Pancreas (tissue), 10 donors: ENCODE data around the gene TMEM150A. TPM values are rescaled to one million over a fixed set of nuclear protein-coding genes. Genes with fewer than 3 reads are reported as not detected.

ENCODE experiments used
- ATAC-seq, 4 donors: fragments of 200-7000 bp; cut with Tn5 transposase; one replicate each; pipeline versions ENCODE4 v1.8.0 to v1.9.1; 2020; ENCODE audit warnings: mild to moderate bottlenecking in 4 of 4, moderate library complexity in 4 of 4
- DNase-seq, 6 donors: peaks; one replicate each; pipeline ENCODE4 v3.0.0-alpha.2; 2020
- FAIRE-seq: peaks from 2 replicates; lab custom pipeline; 2012; peaks lifted over from hg19 to GRCh38; lab: Jason Lieb, UNC
- H3K27ac ChIP-seq, 4 donors: fragments of 200-600 bp; sonication (generic); 1 replicate in 3 of 4; 2 replicates in 1 of 4; pipeline versions ENCODE4 v1.5.0 to v1.8.0; 2020
- H3K27me3 ChIP-seq, 4 donors: fragments of 200-600 bp; one replicate each; pipeline ENCODE4 v1.8.0; 2021
- H3K36me3 ChIP-seq, 3 donors: fragments of 200-600 bp; sonication (generic) in 1 of 3; one replicate each; pipeline versions ENCODE4 v1.5.0 to v1.8.0; 2020 to 2021
- H3K4me1 ChIP-seq, 3 donors: fragments of 200-600 bp; one replicate each; pipeline ENCODE4 v1.8.0; 2021
- H3K4me3 ChIP-seq, 4 donors: fragments of 200-600 bp; sonication (generic) in 2 of 4; one replicate each; pipeline versions ENCODE4 v1.5.0 to v1.8.0; 2020 to 2021
- H3K9me3 ChIP-seq, 4 donors: fragments of 200-600 bp; one replicate each; pipeline ENCODE4 v1.8.0; 2021
- CTCF ChIP-seq, 4 donors: fragments of 200-600 bp; sonication (generic) in 3 of 4; IDR thresholded peaks; one replicate each; pipeline versions ENCODE4 v1.5.0 to v1.8.0; 2021; ENCODE audit warnings: antibody characterized with exemption in 4 of 4
- WGBS, 2 donors: extraction: QIAGEN DNeasy Blood & Tissue Kit; methylation state at CpG; one replicate each; pipeline ENCODE4 v1.1.7; 2013; 5-methylcytosine and 5-hydroxymethylcytosine counted together
- intact Hi-C, 3 donors: fragments of 100-400 bp; cut with DNase I; formaldehyde crosslinking; loops; one replicate each; pipeline versions ENCODE4 v1.11.1 to v1.14.2; 2022
- polyA plus RNA-seq, 2 donors: library from polyadenylated mRNA; stranded (reverse); fragments of 200-250 nt; gene quantifications; one replicate each; pipeline ENCODE4 v1.2.3, GENCODE V29; 2013
- total RNA-seq, 6 donors: library from RNA; stranded (reverse); fragmentation: NEBNext Ultra II Directional in 4 of 6; extraction: Animal tissue kit (Norgen Biotek cat#: 25700) in 4 of 6; gene quantifications; one replicate each; pipeline versions ENCODE4 v1.2.1 to v1.2.4, GENCODE V29; 2021 to 2023
- donor health status: healthy with polysubstance abuse.
- donor health status: DM: no; HTN: no; CAD: no; lungs with moderate emphysema.
- donor health status: DM: no; HTN: no; CAD: no.
- donor health status: control.
- donor health status: control.
- donor health status: Bipolar disorder and iron deficiency.
- donor health status: DM: yes; HTN: yes; CAD: no.
- donor health status: DM: no; HTN: no; CAD: no.
- donor health status: DM: no; HTN: no; CAD: no.
- donor health status: DM: yes; HTN: yes; CAD: no.

Gene TMEM150A
- total and polyA plus RNA-seq, 8 donors = 14.8 to 47.6 (median 18.3) TPM

GRCh38 chr2:85601771-85602475 lies 575 bp downstream of the TMEM150A start:
- FAIRE-seq (no peak), ATAC-seq (peak; percentile 72 to 78 (median 74)), DNase-seq (peak; percentile 77 to 89 (median 80))
- no peak for TF ChIP-seq CTCF (IDR thresholded peaks at IDR 0.05)
- Histone ChIP-seq H3K4me3 (peak overlapping the region; percentile 77 to 95 (median 84)), H3K27me3 (no peaks in the 10 kb centered on the region), H3K27ac (peak overlapping the region; percentile 71 to 81 (median 79)), H3K9me3 (no peaks in the 10 kb centered on the region), H3K4me1 (peaks cover 14 to 36% (median 32%) of the 10 kb centered on the region in 3 donors), H3K36me3 (peaks cover 0 to 10% (median 9%) of the 10 kb centered on the region in 3 donors)
- WGBS, 2 donors = 2 to 3% methylated on average over 26 to 36 of the region's 36 CpGs
- intact Hi-C loops = no loop called here

DNA sequence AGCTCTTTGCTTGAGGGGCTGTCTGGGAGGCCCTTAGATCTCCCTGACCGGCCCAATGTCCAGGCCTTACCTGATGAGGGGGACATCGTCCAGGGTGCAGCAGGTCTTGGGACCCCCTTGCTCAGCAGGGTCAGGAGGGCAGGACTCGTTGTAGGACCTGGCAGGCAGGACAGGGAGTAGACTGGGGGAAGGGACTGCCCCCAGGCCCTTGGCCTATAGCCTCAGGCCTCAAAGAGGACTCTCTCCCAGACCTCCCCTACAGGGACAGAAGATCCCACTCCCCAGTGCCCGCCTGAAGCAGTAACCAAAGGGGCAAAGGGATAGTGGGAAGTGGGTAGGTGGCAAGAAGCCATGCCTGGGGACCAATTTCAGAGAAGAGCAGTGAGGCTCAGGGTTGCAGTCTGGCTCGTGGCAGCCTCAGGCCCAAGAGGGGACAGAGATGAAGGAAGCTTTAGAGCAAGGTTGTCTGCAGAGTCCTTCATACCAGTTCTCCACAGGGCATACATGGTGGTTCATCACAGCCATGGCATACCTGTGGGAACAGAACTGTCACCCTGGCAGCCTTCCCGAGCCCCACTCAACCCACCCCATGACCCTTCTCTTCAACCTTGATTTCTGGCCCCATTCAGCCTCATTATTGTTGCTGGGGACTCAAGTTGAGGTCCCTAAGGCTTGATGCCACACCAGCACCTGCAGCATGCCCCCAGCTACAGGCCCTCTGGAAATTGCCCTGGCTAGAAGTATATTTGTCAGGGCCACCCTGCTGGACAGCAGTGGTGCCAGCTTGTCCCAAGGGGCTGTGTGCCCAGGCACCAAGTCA lies 1.3 kb downstream of the TMEM150A start:
- Histone ChIP-seq H3K27ac (peak overlapping the region in 2 of 4 donors; percentile 80 to 81), H3K4me3 (peak overlapping the region; percentile 77 to 95 (median 84)), H3K36me3 (peaks cover 0 to 10% (median 9%) of the 10 kb centered on the region in 3 donors), H3K4me1 (peaks cover 14 to 41% (median 40%) of the 10 kb centered on the region in 3 donors), H3K9me3 (no peaks in the 10 kb centered on the region), H3K27me3 (no peaks in the 10 kb centered on the region)
- WGBS, 2 donors = 55 to 79% methylated on average over 6 of the region's 6 CpGs
- no peak for TF ChIP-seq CTCF (IDR thresholded peaks at IDR 0.05)
- no peak for DNase-seq
- no peak for FAIRE-seq
- ATAC-seq = no peak
- intact Hi-C loops = no loop called here

GRCh38 chr2:85600235-85600575 lies 2.3 kb downstream of the TMEM150A start:
- Histone ChIP-seq H3K27ac (no peak overlapping the region), H3K27me3 (no peaks in the 10 kb centered on the region), H3K4me3 (no peak overlapping the region), H3K4me1 (peaks cover 14 to 37% (median 34%) of the 10 kb centered on the region in 3 donors), H3K9me3 (no peaks in the 10 kb centered on the region), H3K36me3 (peaks cover 0 to 10% (median 9%) of the 10 kb centered on the region in 3 donors)
- no peak for DNase-seq
- 73 to 77% methylated on average over 3 of the region's 3 CpGs for WGBS, 2 donors
- intact Hi-C loops = no loop called here
- no peak for FAIRE-seq
- no peak for TF ChIP-seq CTCF (IDR thresholded peaks at IDR 0.05)
- no peak for ATAC-seq

GRCh38 chr2:85599468-85600234 lies 2.8 kb downstream of the TMEM150A start:
- no peaks in the 10 kb centered on the region for H3K9me3 ChIP-seq
- intact Hi-C loops = no loop called here
- no peaks in the 10 kb centered on the region for H3K27me3 ChIP-seq
- WGBS, 2 donors = 51 to 64% methylated on average over 17 of the region's 17 CpGs
- H3K4me3 ChIP-seq = no peak overlapping the region
- FAIRE-seq = no peak
- H3K4me1 ChIP-seq = peaks cover 17 to 32% (median 28%) of the 10 kb centered on the region in 3 donors
- no peak for TF ChIP-seq CTCF (IDR thresholded peaks at IDR 0.05)
- peak in 1 of 6 donors; percentile 68 for DNase-seq
- no peak overlapping the region for H3K27ac ChIP-seq
- H3K36me3 ChIP-seq = peaks cover 0 to 10% (median 9%) of the 10 kb centered on the region in 3 donors
- ATAC-seq = no peak
